A673 (cell line): ENCODE measurements around the gene RAET1E. TPM values are rescaled to one million over a fixed set of nuclear protein-coding genes. Genes with fewer than 3 reads are reported as not detected.

ENCODE experiments used
- BruUV-seq: library from RNA; stranded (reverse); fragments of 400-500 nt; replicated peaks from 2 replicates; lab custom pipeline; 2021; lab: Mats Ljungman, UMichigan
- CTCF ChIA-PET: fragments of 300-600 bp; sonication (Branson Sonifier 250); formaldehyde crosslinking; loops from one replicate; lab custom pipeline; 2022; ENCODE audit warnings: antibody characterized with exemption; lab: Charles Lee
- POLR2A ChIA-PET: fragments of 300-600 bp; sonication (Branson Sonifier 250); formaldehyde crosslinking; loops from one replicate; lab custom pipeline; 2022; ENCODE audit warnings: antibody characterized with exemption; ENCODE audit not compliant: low non-redundant PET; lab: Charles Lee
- DNase-seq: peaks from one replicate; pipeline ENCODE4 v3.0.0-alpha.2; 2015; ENCODE audit warnings: low spot score
- H3K27ac ChIP-seq: fragments of 200-600 bp; sonication (generic); 2 replicates; pipeline ENCODE4 v1.5.1; 2016; ENCODE audit warnings: mixed run types, low read depth, mild to moderate bottlenecking, mixed read lengths, antibody characterized with exemption, low read length; ENCODE audit not compliant: poor library complexity, severe bottlenecking
- H3K27me3 ChIP-seq: fragments of 200-600 bp; sonication (generic); replicated peaks from 2 replicates; pipeline ENCODE4 v1.6.1; 2017; ENCODE audit warnings: mixed run types, low read depth, mild to moderate bottlenecking, mixed read lengths, antibody characterized with exemption, low read length; ENCODE audit not compliant: insufficient read depth, poor library complexity
- H3K36me3 ChIP-seq: fragments of 200-600 bp; sonication (generic); 2 replicates; pipeline ENCODE4 v1.6.1; 2016; ENCODE audit warnings: mixed run types, mild to moderate bottlenecking, mixed read lengths, antibody characterized with exemption, low read length; ENCODE audit not compliant: insufficient read depth, poor library complexity, severe bottlenecking
- H3K4me1 ChIP-seq: fragments of 200-600 bp; sonication (generic); 2 replicates; pipeline ENCODE4 v1.6.1; 2017; ENCODE audit warnings: mixed run types, mild to moderate bottlenecking, mixed read lengths, antibody characterized with exemption, low read length; ENCODE audit not compliant: insufficient read depth, poor library complexity, severe bottlenecking
- H3K4me3 ChIP-seq: fragments of 200-600 bp; sonication (generic); 2 replicates; pipeline ENCODE4 v1.5.1; 2016; ENCODE audit warnings: low read depth, mixed run types, mild to moderate bottlenecking, mixed read lengths, low read length; ENCODE audit not compliant: poor library complexity, severe bottlenecking
- H3K9me3 ChIP-seq: fragments of 200-600 bp; sonication (generic); 2 replicates; pipeline ENCODE4 v1.6.1; 2016; ENCODE audit warnings: mixed run types, low read depth, mild to moderate bottlenecking, mixed read lengths, antibody characterized with exemption, low read length; ENCODE audit not compliant: poor library complexity, severe bottlenecking
- CTCF ChIP-seq: fragments of 300-800, 200-600 bp; sonication (generic); conservative IDR thresholded peaks from 2 replicates; pipeline ENCODE4 v1.5.1; 2017; ENCODE audit warnings: low read depth, mild to moderate bottlenecking, antibody characterized with exemption, low read length, moderate library complexity, mixed read lengths
- EZH2 ChIP-seq: fragments of 200-600 bp; sonication (generic); IDR thresholded peaks from 2 replicates; pipeline ENCODE4 v1.6.1; 2017; ENCODE audit warnings: borderline replicate concordance, low read depth, mild to moderate bottlenecking, mixed read lengths, antibody characterized with exemption, low read length; ENCODE audit not compliant: poor library complexity, severe bottlenecking
- intact Hi-C: fragments of 100-400 bp; cut with micrococcal nuclease; formaldehyde crosslinking; loops from one replicate; pipeline ENCODE4 v1.10.0; 2022; ENCODE audit not compliant: unreplicated experiment
- total RNA-seq: library from RNA; stranded (reverse); gene quantifications from 2 replicates; pipeline ENCODE4 v1.2.3, GENCODE V29; 2021

RAET1E gene
- total RNA-seq, 1 experiment from 2014 or later: 3.2 TPM

GRCh38 chr6:149942461-149942829, 44.5 kb upstream of the RAET1E start:
- Histone ChIP-seq H3K4me1 (no peaks in the 10 kb centered on the region), H3K27me3 (peaks cover 19% of the 10 kb centered on the region), H3K9me3 (no peaks in the 10 kb centered on the region), H3K4me3 (peak overlapping the region; percentile 70), H3K36me3 (no peaks in the 10 kb centered on the region), H3K27ac (peak overlapping the region; percentile 50)
- intact Hi-C loops: no loop called here
- DNase-seq: no peak
- POLR2A ChIA-PET: no interaction called here
- CTCF ChIA-PET: no interaction called here
- BruUV-seq: no TSS peak
- TF ChIP-seq CTCF (no peak), EZH2 (no peak)

DNA sequence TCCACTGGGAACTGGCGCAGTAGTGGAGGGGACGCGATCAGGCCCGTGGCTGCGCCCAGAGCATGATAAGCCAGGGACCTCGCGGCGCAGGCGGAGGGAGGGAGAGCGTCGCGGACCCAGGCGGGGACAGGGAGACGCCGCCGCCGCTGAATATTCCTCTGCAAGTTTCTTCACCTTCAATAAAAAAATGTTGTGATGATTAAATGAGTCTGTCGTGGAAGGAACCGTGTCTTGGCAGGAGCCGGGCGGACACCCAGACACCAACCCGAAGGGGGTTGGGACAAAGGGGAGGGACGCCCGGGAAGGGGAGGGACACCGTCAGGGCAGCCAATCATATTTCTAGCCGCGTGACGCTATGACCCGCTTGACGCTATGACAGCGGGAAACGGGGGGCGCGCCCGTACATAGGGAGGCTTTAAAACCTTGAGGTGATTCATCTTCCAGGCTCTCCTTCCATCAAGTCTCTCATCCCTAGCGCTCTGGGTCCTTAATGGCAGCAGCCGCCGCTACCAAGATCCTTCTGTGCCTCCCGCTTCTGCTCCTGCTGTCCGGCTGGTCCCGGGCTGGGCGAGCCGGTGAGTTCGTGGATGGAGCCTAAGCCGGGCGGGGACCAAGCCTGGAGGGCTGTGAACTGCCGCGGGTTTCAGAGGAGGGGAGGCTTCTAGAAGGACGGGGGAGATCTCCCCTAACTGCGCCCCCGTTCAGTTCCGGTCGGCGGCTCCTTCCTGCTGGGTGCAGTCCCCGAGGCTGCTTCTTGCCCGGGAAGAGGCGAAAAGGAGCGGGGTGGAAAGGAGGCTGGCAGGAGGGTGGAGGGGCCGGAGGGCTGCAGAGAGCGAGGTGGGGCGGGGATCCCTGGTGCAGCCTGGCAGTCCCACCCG, 43.9 kb upstream of the RAET1E start, which contains the start of gene ULBP2:
ULBP2 (plus strand) TSS at position 432 of the 878 bp plus-strand sequence; CDS start at position 491, 59 bp downstream.
- POLR2A ChIA-PET: no interaction called here
- intact Hi-C loops: no loop called here
- DNase-seq: peak; percentile 94
- no TSS peak for BruUV-seq
- Histone ChIP-seq H3K9me3 (no peaks in the 10 kb centered on the region), H3K27me3 (peaks cover 23% of the 10 kb centered on the region), H3K4me1 (no peaks in the 10 kb centered on the region), H3K4me3 (peak within 1 kb of the TSS; percentile 70), H3K36me3 (no peaks in the 10 kb centered on the region), H3K27ac (peak within 1 kb of the TSS; percentile 50)
- CTCF ChIA-PET: no interaction called here
- TF ChIP-seq CTCF (no peak), EZH2 (no peak)

- ChIA-PET POLR2A (no interaction called here), CTCF (no interaction called here)
Observed at GRCh38 chr6:149940672-149940982, 42.7 kb upstream of the RAET1E start.

More at GRCh38 chr6:149940672-149940982, 42.7 kb upstream of the RAET1E start:
- H3K27ac ChIP-seq: no peak overlapping the region
- DNase-seq: no peak
- peaks cover 23% of the 10 kb centered on the region for H3K27me3 ChIP-seq
- intact Hi-C loops: no loop called here
- no peak for TF ChIP-seq EZH2
- no peak for TF ChIP-seq CTCF
- no peak overlapping the region for H3K4me3 ChIP-seq
- no peaks in the 10 kb centered on the region for H3K36me3 ChIP-seq
- no peaks in the 10 kb centered on the region for H3K9me3 ChIP-seq
- H3K4me1 ChIP-seq: no peaks in the 10 kb centered on the region
- no TSS peak for BruUV-seq
